ENCODE data around the gene LILRA2. TPM values are rescaled to one million over a fixed set of nuclear protein-coding genes. Genes with fewer than 3 reads are reported as not detected.

Gene LILRA2
- total and polyA plus RNA-seq, 2 of the 8 experiments (the other 6 are each of a cell fraction or from before 2014, with no cell fraction given), result not detected

GRCh38 chr19:54548806-54549205 lies 24.8 kb upstream of the LILRA2 start:
- Histone ChIP-seq H3K36me3 (ENCODE audit: control insufficient read depth in 2 of 4, insufficient read depth in 4 of 4, low read length in 3 of 4) (peaks cover 0 to 3% (median 0%) of the 10 kb centered on the region in 4 experiments; a peak in 1 of 8 replicates), H3K23ac (ENCODE audit: insufficient read length) (no peak overlapping the region), H3K14ac (ENCODE audit: insufficient read length) (no peak overlapping the region), H3K79me1 (ENCODE audit: low read depth, low read length) (no peaks in the 10 kb centered on the region), H3K4me3 (ENCODE audit: extremely low read depth in 1 of 4, insufficient read depth in 2 of 4, low read depth in 3 of 4, low read length in 4 of 4) (no peak overlapping the region), H3K9me3 (ENCODE audit: insufficient read depth in 2 of 2, low read depth in 1 of 2, low read length in 1 of 2) (peaks cover 48 to 85% of the 10 kb centered on the region in 2 experiments), H3K4me1 (replicated peaks in 1 of 4; ENCODE audit: control insufficient read depth in 3 of 4, insufficient read depth in 4 of 4, low read length in 3 of 4) (no peaks in the 10 kb centered on the region; a peak in 2 of 7 replicates), H3K18ac (ENCODE audit: extremely low read depth, low read length) (no peak overlapping the region), H4K91ac (replicated peaks; ENCODE audit: insufficient read length, low read length) (no peak overlapping the region), H3K27ac (ENCODE audit: low read depth, low read length) (no peak overlapping the region), H4K8ac (ENCODE audit: extremely low read depth, insufficient read depth, low read length) (no peak overlapping the region), H3K56ac (replicated peaks; ENCODE audit: insufficient read length, low read depth, low read length) (no peak overlapping the region), H2BK20ac (ENCODE audit: low read length) (no peak overlapping the region), H2AFZ (ENCODE audit: low read length) (no peak overlapping the region), H3K4me2 (ENCODE audit: insufficient read depth in 1 of 2, low read depth in 2 of 2, low read length in 2 of 2) (no peak overlapping the region), H4K20me1 (replicated peaks in 1 of 2; ENCODE audit: control insufficient read depth in 1 of 2, insufficient read depth in 2 of 2, low read length in 2 of 2) (peaks cover 0 to 2% of the 10 kb centered on the region in 2 experiments), H2AK5ac (ENCODE audit: low read depth, low read length) (no peak overlapping the region), H3K23me2 (ENCODE audit: low read depth, low read length) (peaks cover 5% of the 10 kb centered on the region; the same call in 1 of the 2 replicates), H3K27me3 (replicated peaks in 1 of 4; ENCODE audit: control insufficient read depth in 3 of 4, extremely low read depth in 1 of 4, insufficient read depth in 3 of 4, low read length in 3 of 4) (no peaks in the 10 kb centered on the region), H2BK15ac (ENCODE audit: low read length) (no peak overlapping the region), H2BK5ac (ENCODE audit: low read depth, low read length) (no peak overlapping the region), H4K5ac (ENCODE audit: insufficient read length, low read depth, low read length) (no peak overlapping the region), H3K79me2 (ENCODE audit: control insufficient read depth in 1 of 2, insufficient read depth in 2 of 2, low read length in 2 of 2) (no peaks in the 10 kb centered on the region; a peak in 1 of 4 replicates), H2BK120ac (replicated peaks; ENCODE audit: low read depth, low read length) (no peak overlapping the region), H2BK12ac (ENCODE audit: low read depth, low read length) (no peak overlapping the region), H3K9ac (replicated peaks in 1 of 4; ENCODE audit: extremely low read depth in 1 of 4, low read depth in 3 of 4, low read length in 3 of 4) (no peak overlapping the region), H3K4ac (replicated peaks; ENCODE audit: insufficient read length, low read depth, low read length) (no peak overlapping the region)
- FAIRE-seq (no peak), DNase-seq (ENCODE audit: low read depth in 1 of 2, low spot score in 2 of 2) (no peak)
- 89% methylated on average over 16 of the region's 16 CpGs; no CpG with 5 or more reads in 1 of the 2 experiments for WGBS, 2 experiments (ENCODE audit: extremely low coverage in 1 of 2, insufficient coverage in 1 of 2, insufficient read length in 1 of 2, insufficient replicate concordance in 2 of 2, low coverage in 1 of 2, low lambda C conversion rate in 2 of 2, missing lambda C conversion rate in 1 of 2)
- ChIA-PET POLR2A (ENCODE audit: partially characterized antibody) (no interaction called here), CTCF (ENCODE audit: partially characterized antibody) (no interaction called here)
- TF ChIP-seq GABPA (IDR thresholded peaks at IDR 0.05; ENCODE audit: borderline replicate concordance, insufficient read depth, low read length), result no peak
- no peak for TF ChIP-seq TAF1 (IDR thresholded peaks at IDR 0.05; ENCODE audit: low read depth, low read length)
- TF ChIP-seq NRF1 (IDR thresholded peaks at IDR 0.05; ENCODE audit: low read depth, low read length), result no peak
- TF ChIP-seq RAD21 (IDR thresholded peaks at IDR 0.05 in 1 of 2, conservative IDR thresholded peaks at IDR 0.05 in 1 of 2; ENCODE audit: low read depth in 2 of 2, low read length in 2 of 2), result no peak
- no peak for TF ChIP-seq HDAC2 (IDR thresholded peaks at IDR 0.05; ENCODE audit: borderline replicate concordance in 1 of 2, low read depth in 2 of 2, low read length in 2 of 2)

Data from H1 (cell line).